RPMI7951 (cell line): Measurements from ENCODE around the gene TBK1. TPM values are rescaled to one million over a fixed set of nuclear protein-coding genes. Genes with fewer than 3 reads are reported as not detected.

Experiments used
- DNase-seq: peaks from one replicate; pipeline ENCODE4 v3.0.0-alpha.2; 2012; ENCODE audit warnings: low read depth
- total RNA-seq: library from RNA; depleted of rRNA; stranded (reverse); fragments of >200 nt; shearing (Covaris generic); gene quantifications from 2 replicates; pipeline ENCODE4 v1.2.3, GENCODE V29; 2014; rRNA removed

The TBK1 gene
- 26.2 and 32.1 TPM in 2 replicates for total RNA-seq

DNA sequence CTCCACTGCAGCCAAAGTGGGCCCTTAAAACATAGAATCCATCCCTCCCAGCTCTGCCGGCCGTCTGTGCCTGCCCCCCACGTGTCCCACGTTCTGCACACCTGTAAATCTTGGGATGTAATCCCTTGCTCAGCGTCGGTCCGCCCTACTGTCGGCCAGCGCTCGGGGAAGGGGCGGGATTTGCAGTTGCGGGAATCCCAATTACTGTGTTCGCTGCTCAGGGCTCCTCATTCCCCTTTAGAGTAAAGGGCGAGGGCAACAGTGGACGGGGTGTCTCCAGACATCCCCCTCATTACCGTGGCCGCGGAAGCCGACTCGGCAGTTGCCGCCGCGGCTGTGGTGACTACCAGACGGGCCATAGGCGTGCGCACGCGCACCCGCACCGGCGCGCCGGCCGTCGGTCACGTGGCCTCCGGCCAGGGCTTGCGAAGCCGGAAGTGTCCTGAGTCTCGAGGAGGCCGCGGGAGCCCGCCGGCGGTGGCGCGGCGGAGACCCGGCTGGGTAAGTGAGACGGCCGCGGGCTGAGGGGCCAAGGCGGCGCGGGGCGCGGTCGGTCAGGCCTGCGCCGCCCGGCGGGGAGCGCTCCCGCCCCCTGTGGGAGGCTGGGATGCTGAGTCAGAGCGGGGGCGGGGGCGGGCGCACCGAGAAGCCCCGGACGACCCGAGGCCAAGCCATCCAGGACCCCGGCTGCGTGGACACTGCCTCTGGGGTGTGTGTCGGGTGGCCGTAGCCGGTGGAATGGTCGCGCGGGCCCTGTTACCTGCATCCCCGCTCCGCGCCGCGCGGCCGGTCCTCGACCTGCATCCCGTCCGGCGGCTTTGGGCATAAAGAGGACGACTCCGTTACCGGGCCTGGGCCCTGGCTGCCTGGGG, at the start of gene TBK1:
TSS of gene TBK1 (plus strand) at position 434 of the 872 bp plus-strand sequence. CDS start 3,751 bp downstream, outside the sequence.
- peak; percentile 81 for DNase-seq

DNA sequence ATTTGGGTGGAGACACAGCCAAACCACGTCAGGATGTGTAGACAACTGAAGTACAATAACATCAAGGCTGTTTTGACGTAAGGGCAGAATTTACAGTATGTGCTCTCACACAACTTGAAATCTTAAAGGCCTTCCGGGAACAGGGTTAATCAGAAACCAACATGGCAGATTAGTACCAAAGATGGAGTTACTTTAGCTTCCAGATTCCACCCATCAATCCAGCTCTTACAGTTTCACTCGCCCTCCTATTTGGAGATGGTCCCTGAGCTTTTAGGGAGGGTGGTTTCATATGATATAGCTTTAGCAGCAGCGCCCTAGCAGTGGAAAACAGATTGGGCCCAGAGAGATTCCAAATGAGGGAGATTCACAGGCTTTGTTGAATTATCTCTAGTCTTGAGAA, 49.7 kb upstream of the TBK1 start:
- no peak for DNase-seq

DNA sequence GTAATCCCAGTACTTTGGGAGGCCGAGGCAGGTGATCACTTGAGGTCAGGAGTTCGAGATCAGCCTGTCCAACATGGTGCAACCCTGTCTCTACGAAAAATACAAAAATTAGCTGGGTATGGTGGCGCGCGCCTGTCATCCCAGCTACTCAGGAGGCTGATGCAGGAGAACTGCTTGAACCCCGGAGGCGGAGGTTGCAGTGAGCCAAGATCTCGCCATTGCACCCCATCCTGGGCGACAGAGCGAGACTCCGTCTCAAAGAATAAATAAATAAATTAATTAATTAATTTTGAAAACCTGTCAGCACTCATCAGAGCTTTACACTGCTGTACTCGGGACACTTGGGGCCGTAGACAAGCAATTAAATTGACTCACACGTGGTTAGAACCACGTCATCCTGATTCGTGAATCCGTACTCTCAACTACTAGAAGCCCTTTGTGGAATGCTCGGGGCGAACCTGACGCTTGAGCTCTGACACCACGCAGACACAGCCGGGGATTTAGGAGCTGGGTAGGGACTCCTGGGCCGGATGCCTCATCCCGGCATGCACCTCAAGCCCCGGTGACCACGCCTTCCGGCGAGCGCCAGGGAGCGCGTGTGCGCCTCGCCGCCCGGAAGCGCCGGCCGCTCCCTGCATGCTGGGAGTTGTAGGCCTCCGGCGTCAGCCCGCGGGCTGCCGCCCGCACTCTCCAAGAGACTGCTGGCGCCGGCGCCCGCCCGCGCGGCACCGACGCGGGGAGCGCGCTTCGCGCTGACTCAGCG, 48.0 kb upstream of the TBK1 start, which contains the start of gene XPOT:
TSS of gene XPOT (plus strand) at position 686 of the 763 bp plus-strand sequence. CDS start 5,644 bp downstream, outside the sequence.
- DNase-seq, result peak; percentile 95

DNA sequence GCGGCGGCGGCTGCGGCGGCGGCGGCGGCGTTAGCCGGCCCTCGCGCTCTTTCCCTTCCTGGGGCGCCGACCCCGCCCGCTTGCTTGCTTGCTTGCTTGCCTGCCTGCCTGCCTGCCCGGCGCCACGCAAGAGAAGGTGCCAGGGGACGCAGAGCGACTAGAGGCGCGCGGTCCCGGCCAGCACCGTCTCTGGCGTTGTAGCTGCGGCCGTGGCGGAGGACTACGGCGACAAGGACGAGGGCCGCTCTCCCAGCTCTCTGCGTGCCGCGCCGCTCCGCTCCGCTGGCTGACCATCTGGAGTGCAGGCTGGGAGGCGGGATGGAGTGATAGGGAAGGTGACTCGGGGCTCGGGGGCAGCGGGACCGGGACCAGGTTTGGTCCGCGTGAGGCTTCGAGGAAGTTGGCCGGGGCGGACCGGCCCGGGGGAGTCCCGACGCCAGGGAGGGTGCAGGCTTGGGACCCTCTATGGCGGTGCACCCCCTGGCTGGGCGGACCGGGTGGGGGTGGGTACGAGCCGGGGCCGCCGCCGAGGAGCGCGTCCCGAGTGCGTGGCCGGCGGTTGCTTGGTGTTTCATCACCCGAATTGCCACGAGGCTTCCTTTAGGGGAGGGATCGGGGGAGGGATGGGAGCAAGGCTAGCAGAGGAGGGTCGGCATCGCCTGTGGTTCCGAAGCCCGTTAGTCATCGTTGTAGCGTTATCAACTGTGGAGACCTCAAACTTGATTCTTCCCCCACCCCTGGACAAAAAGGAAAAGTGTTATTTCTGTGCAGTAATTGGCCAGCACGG, 47.3 kb upstream of the TBK1 start:
- peak; percentile 75 for DNase-seq

DNA sequence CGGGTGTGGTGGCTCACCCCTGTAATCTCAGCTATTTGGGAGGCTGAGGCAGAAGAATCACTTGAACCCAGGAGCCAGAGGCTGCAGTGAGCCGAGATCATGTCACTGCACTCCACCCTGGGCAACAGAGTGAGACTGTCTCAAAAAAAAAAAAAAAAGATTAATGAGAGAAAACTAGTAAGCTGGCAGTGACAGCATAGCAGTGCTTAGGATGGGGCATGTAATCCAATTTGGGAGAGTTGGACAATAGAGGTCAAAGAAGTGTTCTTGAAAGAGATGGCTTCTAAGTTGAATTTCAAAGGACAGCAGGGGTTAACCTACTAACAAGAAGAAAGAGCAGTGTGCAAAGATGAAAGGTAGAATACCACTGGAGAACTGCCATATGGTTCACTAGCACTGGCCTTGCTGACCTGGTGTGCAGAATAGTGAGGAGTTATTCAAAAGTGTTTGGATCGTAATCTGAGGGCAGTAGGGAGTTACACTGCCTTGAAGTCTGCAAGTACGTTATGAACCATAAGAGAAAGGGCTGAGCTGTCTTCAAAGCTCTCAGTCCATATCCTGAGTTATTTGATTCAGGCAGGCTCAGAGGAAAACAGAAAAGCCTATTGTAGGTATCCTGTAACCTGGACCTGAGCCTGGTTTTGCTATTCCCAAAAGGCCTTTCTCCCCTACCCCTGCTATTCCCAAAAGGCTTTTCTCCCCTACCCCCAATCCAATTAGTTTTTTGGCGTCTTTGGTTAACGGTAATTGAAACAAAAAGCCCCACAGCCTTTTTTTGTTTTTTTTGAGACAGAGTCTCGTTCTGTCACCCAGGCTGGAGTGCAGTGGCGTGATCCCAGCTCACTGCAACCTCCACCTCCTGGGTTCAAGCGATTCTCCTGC, 44.3 kb upstream of the TBK1 start:
- no peak for DNase-seq

DNA sequence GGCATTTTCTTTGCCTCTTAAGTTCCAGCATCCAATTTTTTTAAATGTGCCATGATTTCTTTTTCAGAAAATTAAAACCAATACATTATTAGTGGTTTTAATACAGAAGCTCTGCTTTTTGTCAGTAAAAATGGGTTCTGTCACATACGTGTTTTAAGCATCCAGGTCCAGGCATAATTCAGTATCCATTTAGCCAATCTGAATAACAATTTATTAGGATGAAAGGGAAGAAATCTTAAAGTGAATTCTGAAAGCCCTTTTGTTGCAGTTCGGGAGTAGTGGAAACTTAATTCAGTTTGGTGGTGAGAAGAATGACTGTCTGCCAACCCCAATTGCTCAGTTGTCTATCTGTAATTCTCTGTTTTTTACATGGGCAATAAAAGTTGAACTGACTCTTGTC, 40.5 kb upstream of the TBK1 start:
- DNase-seq, result no peak

DNA sequence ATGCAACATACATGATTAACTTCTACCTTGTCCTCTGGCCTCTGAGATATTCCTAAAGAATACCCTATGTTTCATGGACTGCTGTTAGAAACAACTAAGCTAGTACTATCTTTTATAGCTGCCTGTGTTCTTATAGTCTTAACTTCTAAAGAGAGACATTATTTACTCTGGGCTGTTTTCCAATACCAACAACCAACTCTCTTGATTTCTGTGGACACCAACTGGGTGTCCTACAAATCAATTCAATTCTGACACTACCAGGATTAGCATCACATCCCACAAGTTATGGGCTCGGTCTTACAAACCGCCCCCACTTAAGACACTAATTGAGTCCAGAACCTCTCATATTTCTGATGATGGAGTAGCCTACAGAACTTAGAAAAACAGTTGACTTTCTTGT, 39.5 kb upstream of the TBK1 start:
- no peak for DNase-seq

DNA sequence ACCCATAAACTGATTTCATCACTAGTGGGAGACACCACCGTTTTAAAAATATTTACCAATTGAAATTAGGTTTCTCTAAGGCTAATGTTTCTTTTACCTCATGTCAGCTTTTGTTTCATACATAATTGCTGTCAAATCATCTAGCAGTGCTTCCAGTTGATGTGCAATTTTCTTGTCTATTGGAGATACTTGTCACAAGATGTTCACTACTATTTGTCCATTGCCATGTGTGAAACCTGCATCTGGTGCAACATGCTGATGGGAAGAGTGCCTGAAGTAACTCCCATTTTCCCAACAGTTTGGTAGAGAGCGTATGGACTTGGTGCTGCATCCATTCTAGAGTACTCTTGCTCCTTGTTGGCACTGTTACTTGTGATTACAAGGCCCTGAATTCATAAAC, 38.0 kb upstream of the TBK1 start:
- DNase-seq, result no peak

DNA sequence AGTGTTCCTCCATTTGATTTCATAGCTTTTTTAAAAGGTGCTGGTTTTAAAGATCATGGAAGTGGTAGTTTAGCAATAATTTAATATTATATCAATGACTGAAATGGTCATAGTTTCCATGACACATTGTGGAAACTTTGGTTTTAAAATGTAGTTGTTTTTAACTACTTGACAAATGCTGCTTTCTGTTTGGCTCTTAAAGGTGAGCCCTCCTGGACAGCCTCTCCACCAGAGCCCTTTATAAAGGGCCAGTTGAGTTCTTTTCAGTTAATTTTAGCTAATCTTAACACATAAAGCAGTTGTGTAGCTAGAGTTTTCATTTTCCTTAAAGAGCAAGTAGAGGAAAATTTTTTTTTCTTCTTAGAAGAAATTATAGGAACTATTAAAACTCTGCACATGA, 33.7 kb upstream of the TBK1 start:
- DNase-seq, result no peak

DNA sequence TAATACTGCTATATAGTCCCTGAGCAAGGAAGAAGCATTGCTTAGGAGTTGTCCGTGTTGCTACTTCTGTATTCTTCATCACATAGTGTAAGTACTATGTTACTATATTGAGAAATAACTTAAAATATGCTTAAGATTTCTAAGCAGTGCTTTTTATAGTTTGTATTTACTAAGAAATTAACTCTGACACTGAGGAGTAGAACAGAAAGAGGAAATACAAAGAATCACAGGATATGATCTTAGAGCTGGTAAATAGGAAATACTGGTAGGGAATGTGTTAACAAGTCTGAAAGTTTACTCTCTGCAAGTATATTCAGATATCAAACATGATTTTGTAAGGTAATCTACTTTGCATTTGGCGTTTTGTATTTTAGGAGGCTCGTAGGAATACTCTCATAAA, 32.2 kb upstream of the TBK1 start:
- no peak for DNase-seq

DNA sequence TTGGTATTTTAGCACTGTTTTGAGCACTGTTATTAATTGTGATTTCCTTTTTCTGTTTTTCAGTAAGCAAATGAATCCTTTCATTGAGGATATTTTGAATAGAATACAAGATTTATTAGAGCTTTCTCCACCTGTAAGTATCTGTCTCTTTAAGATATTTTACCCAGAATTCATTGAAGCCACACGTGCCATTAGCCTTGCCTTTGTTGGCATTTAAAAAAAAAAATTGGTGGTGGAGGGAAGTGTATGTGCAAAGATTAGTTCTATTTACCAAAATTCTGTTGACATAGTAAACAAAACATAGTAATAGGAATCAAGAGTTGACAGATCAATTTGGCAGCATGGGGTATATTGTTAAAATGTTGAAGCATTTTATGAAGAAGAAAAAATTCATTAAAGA, 23.9 kb upstream of the TBK1 start:
- DNase-seq, result no peak

DNA sequence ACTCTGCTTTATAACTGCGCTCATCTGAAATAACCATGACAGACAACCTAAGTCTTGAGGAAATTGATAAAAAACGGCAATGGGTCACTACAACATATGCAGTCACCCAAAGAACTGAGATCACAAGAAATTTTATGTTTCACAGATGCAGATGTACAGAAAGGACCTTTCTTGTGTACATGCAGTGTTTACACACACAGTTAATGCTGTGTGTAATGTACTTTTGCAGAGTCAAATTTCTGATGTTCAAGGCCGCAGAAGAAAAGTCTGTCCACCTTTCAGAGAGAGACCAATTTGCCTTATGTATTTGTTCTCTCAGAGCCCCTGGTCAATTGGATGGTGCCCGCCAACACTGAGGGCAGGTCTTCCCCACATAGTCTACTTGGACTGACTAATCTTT, 23.0 kb upstream of the TBK1 start:
- DNase-seq, result no peak

DNA sequence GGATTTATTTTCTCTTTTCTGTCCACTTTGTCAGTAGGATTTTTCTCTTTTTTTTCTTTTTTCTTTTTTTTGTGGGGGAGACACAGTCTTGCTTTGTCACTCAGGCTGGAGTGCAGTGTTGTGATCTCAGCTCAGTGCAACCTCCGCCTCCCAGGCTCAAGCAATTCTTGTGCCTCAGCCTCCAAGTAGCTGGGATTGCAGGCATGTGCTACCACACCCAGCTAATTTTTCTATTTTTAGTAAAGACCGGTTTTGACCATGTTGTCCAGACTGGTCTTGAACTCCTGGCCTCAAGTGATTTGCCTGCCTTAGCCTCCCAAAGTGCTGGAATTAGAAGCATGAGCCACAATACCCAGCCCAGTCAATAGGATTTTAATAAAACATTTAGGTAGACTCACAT, 21.0 kb upstream of the TBK1 start:
- DNase-seq, result no peak

DNA sequence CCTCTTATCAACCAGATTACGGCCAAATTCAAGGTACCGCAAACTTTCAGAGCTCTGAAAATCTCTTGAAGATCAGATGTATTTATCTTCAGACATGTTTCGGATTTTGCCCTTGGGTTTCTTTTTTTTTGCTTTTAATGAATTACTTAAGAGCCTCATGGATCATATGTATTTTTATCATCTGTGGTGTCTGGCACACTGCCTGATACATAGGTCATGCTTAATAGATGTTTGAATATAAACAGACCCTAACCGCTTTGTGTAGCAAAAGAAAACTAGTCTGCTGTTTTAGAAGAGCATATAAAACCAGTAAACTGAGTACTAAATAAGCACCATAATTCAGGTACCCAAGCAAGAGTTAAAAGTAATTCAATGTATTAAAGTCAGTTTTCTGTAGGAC, 20.1 kb upstream of the TBK1 start:
- no peak for DNase-seq

DNA sequence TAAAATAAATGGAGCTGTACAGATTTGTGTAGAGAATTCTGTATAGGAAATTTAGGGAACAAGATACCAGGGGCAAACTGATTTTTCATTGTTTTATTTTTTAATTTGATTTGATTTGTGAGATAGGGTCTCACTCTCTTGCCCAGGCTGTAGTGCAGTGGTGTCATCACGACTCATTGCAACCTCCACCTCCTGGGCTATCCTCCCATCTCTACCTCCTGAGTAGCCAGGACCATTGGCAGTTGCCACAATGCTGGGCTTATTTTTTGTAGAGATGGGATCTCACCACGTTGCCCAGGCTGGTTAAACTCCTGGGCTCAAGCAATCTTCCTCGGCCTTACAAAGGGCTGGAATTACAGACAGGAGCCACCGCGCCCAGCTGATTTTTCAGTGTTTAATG, 18.0 kb upstream of the TBK1 start:
- no peak for DNase-seq

DNA sequence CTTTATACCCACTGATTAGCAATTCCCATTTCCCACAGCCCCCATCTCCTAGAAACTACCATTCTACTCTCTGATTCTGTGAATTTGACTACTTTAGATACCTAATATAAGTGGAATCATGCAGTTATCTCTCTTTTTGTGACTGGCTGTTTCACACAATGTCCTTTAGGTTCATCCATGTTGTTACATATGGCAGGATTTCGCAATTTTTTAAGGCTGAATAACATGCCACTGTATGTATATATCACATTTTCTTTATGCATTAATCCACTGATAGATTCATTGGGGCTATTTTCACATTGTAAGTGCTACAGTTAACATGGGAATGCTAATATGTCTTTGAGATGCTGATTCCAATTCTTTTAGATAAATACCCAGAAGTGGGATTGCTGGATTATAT, 11.8 kb upstream of the TBK1 start:
- no peak for DNase-seq

DNA sequence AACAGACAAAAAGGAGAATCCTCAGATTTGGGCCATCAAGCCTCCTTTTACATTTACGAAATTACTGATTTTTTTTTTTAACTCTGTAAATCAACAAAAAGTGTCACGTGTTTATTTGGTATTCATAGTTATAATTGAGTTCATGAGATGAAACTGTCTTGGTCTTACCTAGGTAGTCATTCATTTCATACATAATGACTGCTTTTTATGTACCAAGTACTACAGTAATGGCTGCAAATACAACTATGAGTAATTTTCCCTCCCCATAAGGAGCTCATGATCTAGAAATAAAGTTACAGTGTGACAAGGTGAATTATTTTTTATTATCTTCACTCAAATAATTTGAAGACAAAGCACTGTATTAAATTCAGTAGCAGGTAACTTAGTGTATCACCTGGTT, 6.4 kb upstream of the TBK1 start:
- no peak for DNase-seq

DNA sequence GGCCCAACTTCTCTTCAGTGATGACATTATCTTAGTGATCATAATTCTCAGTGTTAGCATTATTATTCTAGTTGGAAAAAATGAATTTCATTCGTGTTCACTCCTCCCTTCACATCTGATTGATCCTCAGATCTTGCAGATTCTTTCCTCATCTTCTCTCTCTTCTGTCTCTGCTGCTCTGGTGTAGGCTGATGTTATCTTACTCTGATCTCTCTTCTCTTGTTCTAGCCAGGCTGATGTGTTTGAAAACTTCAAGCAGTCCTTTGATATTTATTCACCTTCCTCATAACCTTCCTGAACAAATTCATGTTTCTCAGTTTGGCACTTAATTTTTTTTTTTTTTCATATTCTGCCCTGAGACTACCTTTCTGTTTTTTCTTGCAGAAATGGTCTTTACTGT, 5.6 kb upstream of the TBK1 start:
- no peak for DNase-seq

DNA sequence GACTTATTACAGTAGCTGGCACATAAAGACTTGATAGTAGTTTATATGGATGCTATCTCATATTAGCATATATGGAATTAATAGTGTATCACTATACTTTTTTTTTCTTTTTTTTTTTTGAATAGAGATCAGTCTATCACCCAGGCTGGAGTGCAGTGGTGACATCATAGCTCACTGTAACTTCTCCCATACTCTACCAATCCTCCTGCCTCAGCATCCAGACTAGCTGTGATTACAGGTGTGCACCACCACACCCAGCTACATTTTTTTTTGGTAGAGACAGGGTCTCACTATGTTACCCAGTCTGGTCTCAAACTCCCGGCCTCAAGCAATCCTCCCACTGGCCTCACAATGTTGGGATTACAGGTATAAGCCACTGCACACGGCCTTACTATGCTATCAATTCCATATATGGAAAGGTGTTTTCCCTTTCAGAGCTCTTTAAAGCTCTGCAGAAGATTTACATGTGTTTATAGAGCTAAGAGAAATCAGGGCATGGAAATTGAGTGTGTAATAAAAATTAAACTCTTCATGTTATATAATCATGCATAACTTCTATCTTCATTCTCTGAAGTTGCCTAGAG, 1.8 kb upstream of the TBK1 start:
- no peak for DNase-seq

DNA sequence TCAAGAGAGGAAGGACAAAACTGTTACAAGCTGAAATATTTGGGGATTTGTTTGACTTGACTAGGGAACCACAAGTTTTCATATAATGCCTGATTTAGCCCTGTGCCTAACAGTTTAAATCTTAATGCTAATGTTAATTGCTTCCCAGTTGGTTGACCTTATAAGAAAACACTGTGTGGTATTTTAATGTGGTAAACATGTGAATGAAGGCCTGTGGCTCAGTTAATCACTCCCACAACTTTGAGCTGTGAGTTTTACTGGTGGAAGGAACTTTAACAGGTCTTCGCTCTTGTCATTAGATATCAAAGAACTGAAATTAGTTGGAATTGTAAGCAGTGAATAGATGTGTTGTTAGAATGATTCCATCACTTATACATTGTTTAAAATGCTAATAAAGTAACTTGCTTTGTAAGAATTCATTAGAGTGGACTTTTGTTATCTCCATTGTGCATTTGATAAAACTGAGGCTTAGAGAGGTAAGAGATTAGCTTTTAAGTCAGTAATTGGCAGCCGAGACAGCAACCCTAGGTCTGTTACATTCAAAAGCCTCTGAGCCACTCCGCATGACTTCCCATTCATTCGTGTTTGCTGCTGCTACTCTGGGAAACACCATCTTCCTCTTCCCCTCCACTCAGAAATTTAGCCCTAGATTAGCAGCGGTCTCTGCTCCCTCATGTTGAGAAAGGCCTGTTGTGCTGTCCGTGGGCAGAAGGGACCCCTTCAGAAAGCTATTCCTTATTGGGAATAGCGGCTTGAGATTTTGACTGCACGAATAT, 1.0 kb upstream of the TBK1 start:
- DNase-seq, result peak; percentile 15
